Measurements from ENCODE around the gene IPO8.
A peak's percentile ranks its signal among the peaks of the same experiment; 100 is the strongest.

IPO8 gene

GRCh38 chr12:30700216-30700900 lies 4.7 kb upstream of the IPO8 start:
- DNase-seq = no peak
- TF ChIP-seq GATA1 (IDR thresholded peaks at IDR 0.05; ENCODE audit: low read depth, low read length) = no peak
- no peak for TF ChIP-seq POLR2A (IDR thresholded peaks at IDR 0.05; ENCODE audit: low read length)

GRCh38 chr12:30698346-30698745 lies 2.7 kb upstream of the IPO8 start:
- no peak for TF ChIP-seq POLR2A (IDR thresholded peaks at IDR 0.05; ENCODE audit: low read length)
- DNase-seq = no peak

DNA sequence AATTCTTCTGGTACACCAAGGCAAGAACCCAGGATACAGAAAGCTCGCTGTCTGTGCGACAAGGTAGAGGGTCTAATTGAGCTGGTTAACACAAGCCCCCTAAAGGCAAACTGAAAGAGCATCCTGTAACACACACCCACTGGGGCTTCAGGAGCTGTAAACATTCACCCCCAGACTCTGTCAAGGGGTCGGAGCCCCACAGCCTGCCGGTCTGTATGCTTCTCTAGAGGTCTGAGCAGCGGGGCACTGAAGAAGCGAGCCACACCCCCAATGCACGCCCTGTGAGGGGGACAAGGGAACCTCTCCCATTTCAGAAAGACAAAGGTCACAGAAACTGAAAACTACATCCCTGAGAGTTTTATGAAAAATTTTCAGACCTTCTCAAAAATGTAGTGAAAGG lies 1.3 kb upstream of the IPO8 start:
- no peak for TF ChIP-seq POLR2A (IDR thresholded peaks at IDR 0.05; ENCODE audit: low read length)
- no peak for TF ChIP-seq GATA1 (IDR thresholded peaks at IDR 0.05; ENCODE audit: low read depth, low read length)
- no peak for DNase-seq

GRCh38 chr12:30696486-30696885 lies 817 bp upstream of the IPO8 start:
- no peak for DNase-seq

DNA sequence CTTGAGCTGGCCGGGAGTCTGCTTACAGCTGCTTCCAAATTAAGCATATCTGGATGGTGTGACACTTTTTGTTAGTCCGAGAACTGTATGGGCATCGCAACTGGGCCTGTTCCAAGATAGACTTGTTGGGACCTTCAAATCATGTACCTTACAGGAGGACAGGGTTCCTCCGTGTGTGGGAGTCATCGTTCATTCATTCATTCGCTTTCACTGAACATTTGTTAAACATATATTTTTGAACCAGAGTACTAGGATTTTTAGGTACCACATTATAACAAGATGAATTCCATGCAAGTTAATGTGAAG lies 387 bp upstream of the IPO8 start:
- DNase-seq = no peak
- TF ChIP-seq GATA1 (IDR thresholded peaks at IDR 0.05; ENCODE audit: low read depth, low read length) = no peak
- TF ChIP-seq POLR2A (IDR thresholded peaks at IDR 0.05; ENCODE audit: low read length) = peak; percentile 16

More at GRCh38 chr12:30696486-30696885, 817 bp upstream of the IPO8 start:
- TF ChIP-seq POLR2A (IDR thresholded peaks at IDR 0.05; ENCODE audit: low read length) = no peak
- no peak for TF ChIP-seq GATA1 (IDR thresholded peaks at IDR 0.05; ENCODE audit: low read depth, low read length)

GRCh38 chr12:30694412-30695198 lies 1.1 kb downstream of the IPO8 start:
- TF ChIP-seq GATA1 (IDR thresholded peaks at IDR 0.05; ENCODE audit: low read depth, low read length) = no peak
- TF ChIP-seq POLR2A (IDR thresholded peaks at IDR 0.05; ENCODE audit: low read length) = no peak
- DNase-seq = peak; percentile 43 to 57

DNA sequence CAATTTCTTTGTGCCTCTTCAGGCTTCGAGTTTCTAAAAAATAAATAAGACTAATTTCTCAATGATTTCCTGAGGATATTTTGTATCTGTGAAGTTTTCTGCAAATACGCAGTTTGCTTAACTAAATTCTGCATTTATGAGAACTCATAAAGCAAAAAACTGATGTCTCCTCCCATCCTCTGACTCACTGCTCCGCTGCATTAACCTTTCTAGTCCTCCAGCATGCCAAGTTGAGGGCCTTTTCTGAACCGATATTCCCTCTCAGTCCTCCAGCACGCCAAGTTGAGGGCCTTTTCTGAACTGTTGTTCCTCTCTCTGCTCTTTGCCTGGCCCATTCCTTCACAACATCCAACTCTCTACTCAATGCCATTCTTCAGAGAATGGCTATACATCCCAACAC lies 3.2 kb downstream of the IPO8 start:
- DNase-seq = no peak
- TF ChIP-seq GATA1 (IDR thresholded peaks at IDR 0.05; ENCODE audit: low read depth, low read length) (no peak), POLR2A (IDR thresholded peaks at IDR 0.05; ENCODE audit: low read length) (no peak)

GRCh38 chr12:30691122-30691879 lies 4.4 kb downstream of the IPO8 start:
- no peak for TF ChIP-seq GATA1 (IDR thresholded peaks at IDR 0.05; ENCODE audit: low read depth, low read length)
- no peak for TF ChIP-seq POLR2A (IDR thresholded peaks at IDR 0.05; ENCODE audit: low read length)
- DNase-seq = peak in 1 of 2 experiments; percentile 13

- TF ChIP-seq POLR2A (IDR thresholded peaks at IDR 0.05; ENCODE audit: low read length) (no peak), GATA1 (IDR thresholded peaks at IDR 0.05; ENCODE audit: low read depth, low read length) (no peak)
- peak; percentile 3 to 14 for DNase-seq
These were observed 8.2 kb downstream of the IPO8 start for GRCh38 chr12:30687265-30687986.

DNA sequence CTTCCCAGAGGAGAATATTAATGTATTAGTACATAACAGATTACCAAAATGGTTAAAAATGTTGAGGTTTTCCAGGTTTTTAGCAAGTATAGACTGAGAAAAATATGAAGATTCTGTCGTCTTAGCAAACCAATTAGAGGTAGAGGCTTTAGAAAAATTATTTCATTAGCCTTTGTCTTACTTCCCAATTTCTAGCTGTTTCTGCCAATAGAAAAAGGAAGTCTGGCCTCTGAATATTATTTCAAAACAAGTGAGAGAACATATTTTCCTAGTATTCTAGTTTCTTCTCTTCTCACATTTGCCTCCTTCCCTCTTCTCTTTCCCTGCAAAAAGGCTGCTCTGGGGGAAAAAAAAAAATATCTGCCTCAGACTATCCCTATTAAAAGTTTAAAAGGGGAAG lies 16.4 kb downstream of the IPO8 start:
- TF ChIP-seq GATA1 (IDR thresholded peaks at IDR 0.05; ENCODE audit: low read depth, low read length) (no peak), POLR2A (IDR thresholded peaks at IDR 0.05; ENCODE audit: low read length) (no peak)

DNA sequence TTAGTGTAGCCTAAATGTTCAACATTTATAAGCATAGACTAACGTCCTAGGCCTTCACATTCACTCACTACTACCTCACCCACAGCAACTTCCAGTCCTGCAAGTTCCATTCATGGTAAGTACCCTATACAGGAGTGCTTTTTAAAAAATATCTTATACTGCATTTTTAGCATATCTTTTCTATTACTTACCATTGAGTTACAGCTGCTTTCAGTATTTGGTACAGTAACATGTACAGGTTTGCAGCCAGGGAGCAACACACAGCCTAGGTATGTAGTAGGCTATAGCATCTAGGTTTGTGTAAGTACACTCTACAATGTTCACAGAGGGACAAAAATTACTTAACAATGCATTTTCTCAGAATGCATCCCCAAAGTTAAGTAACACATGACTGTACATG lies 17.4 kb downstream of the IPO8 start:
- no peak for DNase-seq
- TF ChIP-seq GATA1 (IDR thresholded peaks at IDR 0.05; ENCODE audit: low read depth, low read length) = no peak
- TF ChIP-seq POLR2A (IDR thresholded peaks at IDR 0.05; ENCODE audit: low read length) = no peak

More for the DNA sequence above, 16.4 kb downstream of the IPO8 start:
- no peak for DNase-seq

DNA sequence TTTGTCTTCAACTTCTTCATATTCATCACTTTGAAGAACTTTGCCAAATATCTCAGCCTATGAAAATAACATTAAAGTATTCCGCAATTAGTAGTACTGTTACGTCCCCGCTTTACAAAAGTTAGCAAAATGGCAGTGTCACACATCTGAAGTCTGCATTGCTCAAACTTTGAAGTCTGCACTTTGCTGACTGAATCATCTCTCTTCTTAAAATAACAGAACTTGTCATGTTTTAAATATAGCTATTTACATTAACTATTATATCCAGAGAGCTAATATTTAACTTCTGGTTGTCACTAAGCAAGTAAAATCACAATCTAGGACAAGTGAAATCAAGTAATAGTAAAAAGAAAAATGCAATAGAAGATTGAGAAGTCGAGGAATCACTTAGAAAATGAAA lies 34.5 kb downstream of the IPO8 start:
- DNase-seq = no peak
- TF ChIP-seq GATA1 (IDR thresholded peaks at IDR 0.05; ENCODE audit: low read depth, low read length) (no peak), POLR2A (IDR thresholded peaks at IDR 0.05; ENCODE audit: low read length) (no peak)

GRCh38 chr12:30652034-30652696 lies 43.5 kb downstream of the IPO8 start:
- DNase-seq = no peak
- TF ChIP-seq POLR2A (IDR thresholded peaks at IDR 0.05; ENCODE audit: low read length) (no peak), GATA1 (IDR thresholded peaks at IDR 0.05; ENCODE audit: low read depth, low read length) (no peak)
